ENCODE data around the gene TBR1. TPM values are rescaled to one million over a fixed set of nuclear protein-coding genes. Genes with fewer than 3 reads are reported as not detected.

TBR1 gene
- total and polyA plus RNA-seq, 2 experiments from 2014 or later, result not detected

DNA sequence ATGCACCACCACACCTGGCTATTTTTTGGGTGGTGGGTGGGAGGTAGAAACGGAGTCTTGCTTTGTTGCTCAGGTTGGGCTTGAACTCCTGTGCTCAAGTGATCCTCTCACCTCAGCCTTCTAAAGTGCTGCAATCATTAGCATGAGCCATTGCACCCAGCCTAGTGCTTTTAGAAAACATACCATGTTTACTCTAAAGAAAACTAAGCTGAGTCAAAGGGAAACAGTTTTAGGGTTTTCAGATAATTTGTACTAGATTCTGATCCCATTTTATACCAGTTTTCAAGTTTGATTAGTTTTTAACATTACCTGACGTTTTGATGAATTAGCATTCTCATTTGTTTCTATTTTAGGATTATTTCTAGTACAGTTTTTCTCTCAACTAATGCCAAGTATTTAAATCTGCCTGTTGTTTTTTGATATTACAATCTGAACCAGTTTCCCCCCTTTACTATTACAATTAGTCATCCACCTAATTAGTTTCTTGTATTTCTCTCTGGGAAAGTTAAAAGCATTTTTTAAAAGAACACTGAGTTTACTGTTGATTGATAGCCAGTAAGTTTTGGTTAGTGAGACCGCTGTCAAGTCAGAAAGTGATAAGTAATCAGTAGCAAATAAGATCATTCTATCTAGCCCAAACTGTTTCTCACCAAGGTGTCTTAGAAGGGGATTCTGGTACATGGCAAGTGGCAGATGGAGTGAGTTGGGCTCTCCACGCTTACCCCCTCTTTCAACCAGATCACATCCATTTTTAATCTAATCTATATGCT is 24.2 kb upstream of the TBR1 start (continued):
- no peak for TF ChIP-seq CREB1 (CRISPR knock-in tag; IDR thresholded peaks at IDR 0.05; ENCODE audit: low read depth)

GRCh38 chr2:161400076-161400475 is 16.0 kb upstream of the TBR1 start:
- Histone ChIP-seq H3K79me2 (replicated peaks; ENCODE audit: insufficient read depth) (no peaks in the 10 kb centered on the region), H3K4me2 (no peak overlapping the region), H3K4me1 (ENCODE audit: insufficient read depth) (peaks cover 3% of the 10 kb centered on the region), H3K4me3 (no peak overlapping the region), H3K36me3 (ENCODE audit: insufficient read depth) (peaks cover 15% of the 10 kb centered on the region; the same call in 1 of the 2 replicates), H4K20me1 (replicated peaks; ENCODE audit: insufficient read depth) (no peaks in the 10 kb centered on the region), H3K9me2 (ENCODE audit: insufficient read depth) (no peaks in the 10 kb centered on the region), H2AFZ (no peak overlapping the region), H3F3A (replicated peaks; ENCODE audit: low read depth) (no peaks in the 10 kb centered on the region), H3K27ac (ENCODE audit: low read depth) (no peak overlapping the region), H3K27me3 (ENCODE audit: insufficient read depth) (no peaks in the 10 kb centered on the region)
- Mint-ChIP-seq H3K36me3 (ENCODE audit: low read depth) (peaks cover 28% of the 10 kb centered on the region), H3K4me1 (peaks cover 3% of the 10 kb centered on the region; the same call in 2 of the 3 replicates), H3K9me3 (no peaks in the 10 kb centered on the region), H3K27ac (no peak overlapping the region), H3K27me3 (ENCODE audit: insufficient read depth, low read depth, poor library complexity) (peaks cover 2% of the 10 kb centered on the region), H3K4me3 (no peak overlapping the region)
- ATAC-seq (no peak), DNase-seq (ENCODE audit: low spot score) (no peak)
- TF ChIP-seq ZNF114 (CRISPR knock-in tag; IDR thresholded peaks at IDR 0.05), result no peak
- TF ChIP-seq, protein P1, sequence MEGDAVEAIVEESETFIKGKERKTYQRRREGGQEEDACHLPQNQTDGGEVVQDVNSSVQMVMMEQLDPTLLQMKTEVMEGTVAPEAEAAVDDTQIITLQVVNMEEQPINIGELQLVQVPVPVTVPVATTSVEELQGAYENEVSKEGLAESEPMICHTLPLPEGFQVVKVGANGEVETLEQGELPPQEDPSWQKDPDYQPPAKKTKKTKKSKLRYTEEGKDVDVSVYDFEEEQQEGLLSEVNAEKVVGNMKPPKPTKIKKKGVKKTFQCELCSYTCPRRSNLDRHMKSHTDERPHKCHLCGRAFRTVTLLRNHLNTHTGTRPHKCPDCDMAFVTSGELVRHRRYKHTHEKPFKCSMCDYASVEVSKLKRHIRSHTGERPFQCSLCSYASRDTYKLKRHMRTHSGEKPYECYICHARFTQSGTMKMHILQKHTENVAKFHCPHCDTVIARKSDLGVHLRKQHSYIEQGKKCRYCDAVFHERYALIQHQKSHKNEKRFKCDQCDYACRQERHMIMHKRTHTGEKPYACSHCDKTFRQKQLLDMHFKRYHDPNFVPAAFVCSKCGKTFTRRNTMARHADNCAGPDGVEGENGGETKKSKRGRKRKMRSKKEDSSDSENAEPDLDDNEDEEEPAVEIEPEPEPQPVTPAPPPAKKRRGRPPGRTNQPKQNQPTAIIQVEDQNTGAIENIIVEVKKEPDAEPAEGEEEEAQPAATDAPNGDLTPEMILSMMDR (conservative IDR thresholded peaks at IDR 0.05; ENCODE audit: low read depth in 2 of 2), result no peak
- TF ChIP-seq CREB1 (CRISPR knock-in tag; IDR thresholded peaks at IDR 0.05; ENCODE audit: low read depth), result no peak
- TF ChIP-seq EZH2 (IDR thresholded peaks at IDR 0.05; ENCODE audit: low read depth, unreplicated experiment), result no peak
- TF ChIP-seq JUNB (IDR thresholded peaks at IDR 0.05; ENCODE audit: unreplicated experiment), result no peak
- TF ChIP-seq, protein P2, sequence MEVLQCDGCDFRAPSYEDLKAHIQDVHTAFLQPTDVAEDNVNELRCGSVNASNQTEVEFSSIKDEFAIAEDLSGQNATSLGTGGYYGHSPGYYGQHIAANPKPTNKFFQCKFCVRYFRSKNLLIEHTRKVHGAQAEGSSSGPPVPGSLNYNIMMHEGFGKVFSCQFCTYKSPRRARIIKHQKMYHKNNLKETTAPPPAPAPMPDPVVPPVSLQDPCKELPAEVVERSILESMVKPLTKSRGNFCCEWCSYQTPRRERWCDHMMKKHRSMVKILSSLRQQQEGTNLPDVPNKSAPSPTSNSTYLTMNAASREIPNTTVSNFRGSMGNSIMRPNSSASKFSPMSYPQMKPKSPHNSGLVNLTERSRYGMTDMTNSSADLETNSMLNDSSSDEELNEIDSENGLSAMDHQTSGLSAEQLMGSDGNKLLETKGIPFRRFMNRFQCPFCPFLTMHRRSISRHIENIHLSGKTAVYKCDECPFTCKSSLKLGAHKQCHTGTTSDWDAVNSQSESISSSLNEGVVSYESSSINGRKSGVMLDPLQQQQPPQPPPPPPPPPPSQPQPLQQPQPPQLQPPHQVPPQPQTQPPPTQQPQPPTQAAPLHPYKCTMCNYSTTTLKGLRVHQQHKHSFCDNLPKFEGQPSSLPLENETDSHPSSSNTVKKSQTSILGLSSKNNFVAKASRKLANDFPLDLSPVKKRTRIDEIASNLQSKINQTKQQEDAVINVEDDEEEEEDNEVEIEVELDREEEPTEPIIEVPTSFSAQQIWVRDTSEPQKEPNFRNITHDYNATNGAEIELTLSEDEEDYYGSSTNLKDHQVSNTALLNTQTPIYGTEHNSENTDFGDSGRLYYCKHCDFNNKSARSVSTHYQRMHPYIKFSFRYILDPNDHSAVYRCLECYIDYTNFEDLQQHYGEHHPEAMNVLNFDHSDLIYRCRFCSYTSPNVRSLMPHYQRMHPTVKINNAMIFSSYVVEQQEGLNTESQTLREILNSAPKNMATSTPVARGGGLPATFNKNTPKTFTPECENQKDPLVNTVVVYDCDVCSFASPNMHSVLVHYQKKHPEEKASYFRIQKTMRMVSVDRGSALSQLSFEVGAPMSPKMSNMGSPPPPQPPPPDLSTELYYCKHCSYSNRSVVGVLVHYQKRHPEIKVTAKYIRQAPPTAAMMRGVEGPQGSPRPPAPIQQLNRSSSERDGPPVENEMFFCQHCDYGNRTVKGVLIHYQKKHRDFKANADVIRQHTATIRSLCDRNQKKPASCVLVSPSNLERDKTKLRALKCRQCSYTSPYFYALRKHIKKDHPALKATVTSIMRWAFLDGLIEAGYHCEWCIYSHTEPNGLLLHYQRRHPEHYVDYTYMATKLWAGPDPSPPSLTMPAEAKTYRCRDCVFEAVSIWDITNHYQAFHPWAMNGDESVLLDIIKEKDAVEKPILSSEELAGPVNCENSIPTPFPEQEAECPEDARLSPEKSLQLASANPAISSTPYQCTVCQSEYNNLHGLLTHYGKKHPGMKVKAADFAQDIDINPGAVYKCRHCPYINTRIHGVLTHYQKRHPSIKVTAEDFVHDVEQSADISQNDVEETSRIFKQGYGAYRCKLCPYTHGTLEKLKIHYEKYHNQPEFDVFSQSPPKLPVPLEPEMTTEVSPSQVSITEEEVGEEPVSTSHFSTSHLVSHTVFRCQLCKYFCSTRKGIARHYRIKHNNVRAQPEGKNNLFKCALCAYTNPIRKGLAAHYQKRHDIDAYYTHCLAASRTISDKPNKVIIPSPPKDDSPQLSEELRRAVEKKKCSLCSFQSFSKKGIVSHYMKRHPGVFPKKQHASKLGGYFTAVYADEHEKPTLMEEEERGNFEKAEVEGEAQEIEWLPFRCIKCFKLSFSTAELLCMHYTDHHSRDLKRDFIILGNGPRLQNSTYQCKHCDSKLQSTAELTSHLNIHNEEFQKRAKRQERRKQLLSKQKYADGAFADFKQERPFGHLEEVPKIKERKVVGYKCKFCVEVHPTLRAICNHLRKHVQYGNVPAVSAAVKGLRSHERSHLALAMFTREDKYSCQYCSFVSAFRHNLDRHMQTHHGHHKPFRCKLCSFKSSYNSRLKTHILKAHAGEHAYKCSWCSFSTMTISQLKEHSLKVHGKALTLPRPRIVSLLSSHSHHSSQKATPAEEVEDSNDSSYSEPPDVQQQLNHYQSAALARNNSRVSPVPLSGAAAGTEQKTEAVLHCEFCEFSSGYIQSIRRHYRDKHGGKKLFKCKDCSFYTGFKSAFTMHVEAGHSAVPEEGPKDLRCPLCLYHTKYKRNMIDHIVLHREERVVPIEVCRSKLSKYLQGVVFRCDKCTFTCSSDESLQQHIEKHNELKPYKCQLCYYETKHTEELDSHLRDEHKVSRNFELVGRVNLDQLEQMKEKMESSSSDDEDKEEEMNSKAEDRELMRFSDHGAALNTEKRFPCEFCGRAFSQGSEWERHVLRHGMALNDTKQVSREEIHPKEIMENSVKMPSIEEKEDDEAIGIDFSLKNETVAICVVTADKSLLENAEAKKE (CRISPR knock-in tag; IDR thresholded peaks at IDR 0.05), result no peak
- TF ChIP-seq STAT1 (IDR thresholded peaks at IDR 0.05; ENCODE audit: unreplicated experiment), result no peak
- no peak for TF ChIP-seq NANOG (IDR thresholded peaks at IDR 0.05; ENCODE audit: borderline replicate concordance)
- TF ChIP-seq REST (IDR thresholded peaks at IDR 0.05; ENCODE audit: unreplicated experiment), result no peak
- TF ChIP-seq ZNF331 (CRISPR knock-in tag; IDR thresholded peaks at IDR 0.05; ENCODE audit: low read depth), result no peak
- no peak for TF ChIP-seq POLR2AphosphoS5 (IDR thresholded peaks at IDR 0.05; ENCODE audit: low read depth)

All from GM23338 (cell line).